ENCODE data around the gene ZNF441. TPM values are rescaled to one million over a fixed set of nuclear protein-coding genes. Genes with fewer than 3 reads are reported as not detected.

Gene ZNF441
- total and polyA plus RNA-seq, 10 of the 15 experiments (the other 5 are each of a cell fraction or from before 2014, with no cell fraction given) = 1.0 to 9.4 (median 4.3) TPM

- POLR2A ChIA-PET = interaction anchor here (0.6 kb wide), 2 partner anchors 102 to 864 kb away, joined by 3 read pairs; no protein-coding TSS in a partner anchor
- TF ChIP-seq SRF (IDR thresholded peaks at IDR 0.05; ENCODE audit: low read depth in 2 of 2, low read length in 2 of 2) (no peak), HDGF (IDR thresholded peaks at IDR 0.05) (no peak), ESRRA (IDR thresholded peaks at IDR 0.05; ENCODE audit: low read length) (no peak), BACH1 (IDR thresholded peaks at IDR 0.05; ENCODE audit: borderline replicate concordance) (no peak), ETV6 (conservative IDR thresholded peaks at IDR 0.05 in 1 of 2, IDR thresholded peaks at IDR 0.05 in 1 of 2; ENCODE audit: borderline replicate concordance in 1 of 2, low read depth in 1 of 2) (no peak), MYB (IDR thresholded peaks at IDR 0.05; ENCODE audit: borderline replicate concordance, low read depth, low read length) (no peak), SREBF1 (IDR thresholded peaks at IDR 0.05; ENCODE audit: low read length) (no peak), ASH2L (IDR thresholded peaks at IDR 0.05; ENCODE audit: borderline replicate concordance, low read depth) (no peak), TCF12 (IDR thresholded peaks at IDR 0.05; ENCODE audit: low read depth, low read length) (0 out of 2 replicates have a peak, but pooled peaks have one; percentile 51), PML (IDR thresholded peaks at IDR 0.05; ENCODE audit: low read length) (no peak), NFYB (IDR thresholded peaks at IDR 0.05; ENCODE audit: insufficient read depth, low read depth, low read length) (no peak), REST (IDR thresholded peaks at IDR 0.05; ENCODE audit: low read depth, low read length) (no peak), POLR2AphosphoS2 (IDR thresholded peaks at IDR 0.05; ENCODE audit: low read depth, low read length) (no peak), BCL11A (IDR thresholded peaks at IDR 0.05; ENCODE audit: low read depth, low read length) (no peak), CUX1 (IDR thresholded peaks at IDR 0.05; ENCODE audit: insufficient replicate concordance, low read depth, low read length) (no peak), CHD2 (IDR thresholded peaks at IDR 0.05; ENCODE audit: borderline replicate concordance, low read depth, low read length) (no peak)
Observed at GRCh38 chr19:11736696-11737095, 30.1 kb upstream of the ZNF441 start.

More at GRCh38 chr19:11736696-11737095, 30.1 kb upstream of the ZNF441 start:
- Histone ChIP-seq H2AFZ (ENCODE audit: control insufficient read depth, low read depth, low read length) (peak overlapping the region; percentile 54; the same call in 1 of the 2 replicates), H3K27ac (ENCODE audit: control insufficient read depth, insufficient read depth) (no peak overlapping the region), H3K4me2 (ENCODE audit: control insufficient read depth, insufficient read depth) (peak overlapping the region; percentile 5; the same call in 1 of the 2 replicates), H4K20me1 (ENCODE audit: control insufficient read depth, insufficient read depth) (no peaks in the 10 kb centered on the region), H3K4me1 (ENCODE audit: control insufficient read depth, insufficient read depth, low read length) (no peaks in the 10 kb centered on the region; the same call in 1 of the 2 replicates), H3K4me3 (no peak overlapping the region), H3K36me3 (ENCODE audit: control insufficient read depth in 2 of 2, insufficient read depth in 2 of 2, low read length in 1 of 2) (peaks cover 0 to 3% of the 10 kb centered on the region in 2 experiments; a peak in 1 of 4 replicates), H3K9me3 (replicated peaks; ENCODE audit: control insufficient read depth, insufficient read depth, low read length) (no peaks in the 10 kb centered on the region; the same call in 2 of the 3 replicates), H3K79me2 (ENCODE audit: control insufficient read depth, insufficient read depth, low read length) (peaks cover 11% of the 10 kb centered on the region), H3K27me3 (replicated peaks in 1 of 2; ENCODE audit: control insufficient read depth in 2 of 2, insufficient read depth in 2 of 2, low read length in 1 of 2) (no peaks in the 10 kb centered on the region), H3K9ac (ENCODE audit: control insufficient read depth, insufficient read depth, low read length) (no peak overlapping the region; the same call in 1 of the 2 replicates)
- BruUV-seq (replicated peaks) = no TSS peak
- intact Hi-C loops (cut with micrococcal nuclease; ENCODE audit: unreplicated experiment) = no loop called here
- 4% methylated on average over 2 of the region's 2 CpGs for WGBS (ENCODE audit: insufficient coverage, insufficient replicate concordance, low lambda C conversion rate, missing lambda C conversion rate)
- ChIA-PET RAD21 (ENCODE audit: unreplicated experiment) (interaction anchor here (0.7 to 1.4 kb wide), 4 partner anchors 30 to 61 kb away, joined by 3 to 5 read pairs (median 4); partner anchors contain the start of genes ZNF441 and ZNF491), CTCF (interaction anchor here (0.6 to 3.2 kb wide), 11 partner anchors 28 to 326 kb away, joined by 3 to 13 read pairs (median 3); partner anchors contain the start of gene ZNF491), SMC1A (ENCODE audit: uncharacterized antibody, unreplicated experiment) (interaction anchor here (0.6 to 1.7 kb wide), 8 partner anchors 30 to 134 kb away, joined by 3 to 8 read pairs (median 4); partner anchors contain the start of gene ZNF441)
- DNase-seq (ENCODE audit: low read depth, low spot score) (peak; percentile 40), FAIRE-seq (no peak), ATAC-seq (peak; percentile 7)
- in situ Hi-C loops (cut with MboI) = no loop called here
